Subcutaneous adipose tissue (tissue), 4 donors: ENCODE measurements around the gene GZF1. TPM values are rescaled to one million over a fixed set of nuclear protein-coding genes. Genes with fewer than 3 reads are reported as not detected.

Source experiments
- total RNA-seq, 4 donors: library from RNA; depleted of rRNA; stranded (reverse); fragments of >200 nt; gene quantifications; one replicate each; pipeline ENCODE4 v1.1.0, GENCODE V29; 2016
- TF ChIP-seq, protein P1 (sequence below): fragments of 450-650 bp; IDR thresholded peaks from one replicate; pipeline ENCODE4 v1.5.1; 2016; ENCODE audit warnings: low read depth, mild to moderate bottlenecking, control low read depth, antibody characterized with exemption, moderate library complexity

GZF1 gene
- total RNA-seq, 4 donors from 2014 or later: 9.2 to 17.2 (median 11.1) TPM

GRCh38 chr20:23320317-23320716 lies 41.7 kb upstream of the GZF1 start:
- TF ChIP-seq, protein P1, sequence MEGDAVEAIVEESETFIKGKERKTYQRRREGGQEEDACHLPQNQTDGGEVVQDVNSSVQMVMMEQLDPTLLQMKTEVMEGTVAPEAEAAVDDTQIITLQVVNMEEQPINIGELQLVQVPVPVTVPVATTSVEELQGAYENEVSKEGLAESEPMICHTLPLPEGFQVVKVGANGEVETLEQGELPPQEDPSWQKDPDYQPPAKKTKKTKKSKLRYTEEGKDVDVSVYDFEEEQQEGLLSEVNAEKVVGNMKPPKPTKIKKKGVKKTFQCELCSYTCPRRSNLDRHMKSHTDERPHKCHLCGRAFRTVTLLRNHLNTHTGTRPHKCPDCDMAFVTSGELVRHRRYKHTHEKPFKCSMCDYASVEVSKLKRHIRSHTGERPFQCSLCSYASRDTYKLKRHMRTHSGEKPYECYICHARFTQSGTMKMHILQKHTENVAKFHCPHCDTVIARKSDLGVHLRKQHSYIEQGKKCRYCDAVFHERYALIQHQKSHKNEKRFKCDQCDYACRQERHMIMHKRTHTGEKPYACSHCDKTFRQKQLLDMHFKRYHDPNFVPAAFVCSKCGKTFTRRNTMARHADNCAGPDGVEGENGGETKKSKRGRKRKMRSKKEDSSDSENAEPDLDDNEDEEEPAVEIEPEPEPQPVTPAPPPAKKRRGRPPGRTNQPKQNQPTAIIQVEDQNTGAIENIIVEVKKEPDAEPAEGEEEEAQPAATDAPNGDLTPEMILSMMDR: no peak

GRCh38 chr20:23325107-23325506 lies 36.9 kb upstream of the GZF1 start:
- TF ChIP-seq, protein P1: no peak

GRCh38 chr20:23326774-23327173 lies 35.2 kb upstream of the GZF1 start:
- TF ChIP-seq, protein P1: no peak

DNA sequence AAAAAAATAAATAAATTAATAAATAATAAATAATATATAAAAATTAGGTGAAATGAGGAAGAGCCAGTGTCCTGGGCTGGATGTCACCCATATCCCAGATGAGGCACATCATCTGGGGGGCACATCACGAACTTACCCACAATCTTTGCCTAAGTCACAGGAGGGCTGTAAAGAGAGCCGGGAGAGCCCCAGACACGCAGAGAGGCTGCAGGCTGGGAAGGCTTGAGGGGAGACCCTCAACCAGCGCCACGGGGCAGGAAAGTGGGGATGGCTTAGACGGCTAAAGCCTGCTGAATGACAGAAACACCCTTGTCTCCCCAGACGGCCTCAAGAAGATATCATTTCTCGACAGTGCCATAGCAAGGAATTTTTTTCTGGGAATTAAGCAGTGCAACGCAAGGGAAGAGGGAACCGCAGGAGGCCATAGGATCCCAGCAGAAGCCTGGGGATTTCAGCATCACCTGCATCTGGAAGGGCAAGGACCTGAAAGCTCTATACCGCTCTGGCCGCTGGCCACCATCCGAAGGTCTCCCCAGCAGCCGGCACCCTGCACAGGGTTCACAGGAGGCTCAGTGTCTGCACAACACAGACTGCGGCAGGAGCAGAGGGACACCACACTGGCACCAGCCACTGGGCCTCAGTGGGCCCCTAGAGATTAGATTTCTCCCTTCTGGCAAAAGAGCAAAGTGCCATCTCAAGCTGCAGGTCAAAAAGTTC lies 34.2 kb upstream of the GZF1 start:
- TF ChIP-seq, protein P1: no peak

DNA sequence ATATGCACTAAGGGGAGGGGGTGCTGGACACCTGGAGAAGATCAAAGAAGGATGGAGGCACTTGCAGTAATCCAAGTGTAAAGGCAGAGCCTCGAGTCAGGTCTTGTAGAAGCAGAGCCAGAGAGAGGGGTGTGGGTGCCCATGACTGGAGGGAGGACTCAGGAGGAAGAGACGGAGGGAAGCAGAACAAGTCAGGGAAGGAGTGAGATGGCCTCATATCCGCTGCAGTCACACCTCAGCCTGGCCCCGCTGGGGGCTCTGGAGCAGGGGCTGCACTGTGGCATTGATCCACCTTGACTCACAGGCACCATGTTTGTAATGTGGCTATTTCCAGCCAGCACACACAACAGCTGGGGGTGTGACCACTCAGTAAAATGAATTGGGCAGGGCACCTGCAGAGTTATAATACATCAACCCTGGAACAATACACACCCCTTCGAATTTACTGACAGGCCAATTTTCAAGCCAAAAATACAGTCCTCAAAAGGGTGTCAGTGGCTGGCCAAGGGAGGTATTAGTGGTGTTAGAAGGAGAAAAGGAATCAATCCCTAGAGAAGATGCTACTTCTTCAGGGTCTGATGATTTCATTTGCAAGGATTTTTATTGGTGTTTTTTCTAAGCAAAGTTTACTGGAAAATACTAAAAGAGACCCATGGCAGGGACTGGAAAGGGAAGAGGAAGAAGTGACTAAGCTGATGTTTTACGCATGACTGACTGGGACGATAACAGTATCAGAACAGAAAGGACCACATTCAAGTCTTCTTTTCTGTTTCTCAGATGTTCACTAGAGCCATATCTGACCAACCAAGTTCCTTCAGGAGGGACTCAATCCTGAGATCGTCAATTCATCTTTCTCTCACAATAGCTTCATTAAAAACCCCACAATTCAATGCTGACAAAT lies 30.3 kb upstream of the GZF1 start:
- TF ChIP-seq, protein P1: no peak

GRCh38 chr20:23332467-23332866 lies 29.5 kb upstream of the GZF1 start:
- TF ChIP-seq, protein P1: no peak

DNA sequence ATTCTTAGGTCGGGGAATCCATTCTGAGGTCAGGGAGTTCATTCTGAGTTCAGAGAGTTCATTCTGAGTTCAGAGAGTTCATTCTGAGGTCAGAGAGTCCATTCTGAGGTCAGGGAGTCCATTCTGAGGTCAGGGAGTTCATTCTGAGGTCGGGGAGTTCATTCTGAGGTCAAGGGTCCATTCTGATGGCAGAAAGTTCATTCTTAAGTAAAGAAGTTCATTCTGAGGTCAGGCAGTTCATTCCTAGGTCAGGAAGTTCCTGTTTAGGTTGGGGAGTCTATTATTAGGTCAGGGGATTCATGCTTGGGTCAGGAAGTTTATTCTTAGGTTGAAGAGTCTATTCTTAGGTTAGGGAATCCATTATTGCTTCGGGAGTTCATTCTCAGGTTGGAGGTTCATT lies 27.9 kb upstream of the GZF1 start:
- TF ChIP-seq, protein P1: no peak
